ENCODE results near the gene LINS1.

Gene LINS1

GRCh38 chr15:100571592-100572167 is 30.3 kb downstream of the LINS1 start:
- Histone ChIP-seq H3K9ac (ENCODE audit: low read length) (no peak overlapping the region), H3K27me3 (replicated peaks; ENCODE audit: control insufficient read depth, insufficient read depth, low read length) (no peaks in the 10 kb centered on the region), H3K4me3 (ENCODE audit: low read length) (no peak overlapping the region), H3K9me3 (ENCODE audit: control insufficient read depth, low read length) (no peaks in the 10 kb centered on the region), H3K36me3 (ENCODE audit: control insufficient read depth, insufficient read depth, low read length, severe bottlenecking) (peaks cover 39% of the 10 kb centered on the region), H3K4me1 (ENCODE audit: control insufficient read depth, insufficient read depth, low read length) (peaks cover 11% of the 10 kb centered on the region)
- no peak for DNase-seq (ENCODE audit: low read depth)

- Histone ChIP-seq H3K9ac (ENCODE audit: low read length) (no peak overlapping the region), H3K9me3 (ENCODE audit: control insufficient read depth, low read length) (no peaks in the 10 kb centered on the region), H3K4me3 (ENCODE audit: low read length) (no peak overlapping the region), H3K36me3 (ENCODE audit: control insufficient read depth, insufficient read depth, low read length, severe bottlenecking) (peaks cover 39% of the 10 kb centered on the region), H3K27me3 (replicated peaks; ENCODE audit: control insufficient read depth, insufficient read depth, low read length) (no peaks in the 10 kb centered on the region), H3K4me1 (ENCODE audit: control insufficient read depth, insufficient read depth, low read length) (peaks cover 11% of the 10 kb centered on the region)
- no peak for DNase-seq (ENCODE audit: low read depth)
Observed at GRCh38 chr15:100570735-100571313, 31.2 kb downstream of the LINS1 start.

DNA sequence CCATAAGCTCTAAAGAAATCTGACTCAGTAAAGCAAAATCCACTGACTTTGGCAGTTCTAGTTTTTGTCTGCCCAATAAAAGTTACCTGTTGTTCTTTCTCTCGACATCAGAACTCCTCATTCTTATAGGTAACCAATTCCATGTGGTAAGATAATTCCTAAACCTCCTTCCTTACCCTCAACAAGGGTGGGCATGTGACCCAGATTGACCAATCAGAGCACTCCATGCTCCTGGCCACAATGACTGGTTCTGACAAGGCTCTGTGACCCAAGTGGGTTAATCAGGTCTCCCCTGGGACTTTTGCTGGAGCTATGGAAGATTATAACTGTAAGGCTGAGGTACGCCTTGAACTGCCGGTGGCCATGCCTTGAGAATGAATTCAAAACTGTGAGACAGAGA is 31.7 kb downstream of the LINS1 start:
- DNase-seq (ENCODE audit: low read depth) = peak; percentile 5
- H3K27me3 ChIP-seq (replicated peaks; ENCODE audit: control insufficient read depth, insufficient read depth, low read length) = no peaks in the 10 kb centered on the region

GRCh38 chr15:100569391-100569790 is 32.6 kb downstream of the LINS1 start:
- Histone ChIP-seq H3K9ac (ENCODE audit: low read length) (no peak overlapping the region), H3K4me3 (ENCODE audit: low read length) (no peak overlapping the region), H3K4me1 (ENCODE audit: control insufficient read depth, insufficient read depth, low read length) (peaks cover 11% of the 10 kb centered on the region), H3K9me3 (ENCODE audit: control insufficient read depth, low read length) (no peaks in the 10 kb centered on the region), H3K36me3 (ENCODE audit: control insufficient read depth, insufficient read depth, low read length, severe bottlenecking) (peaks cover 34% of the 10 kb centered on the region), H3K27me3 (replicated peaks; ENCODE audit: control insufficient read depth, insufficient read depth, low read length) (no peaks in the 10 kb centered on the region)
- peak; percentile 15 for DNase-seq (ENCODE audit: low read depth)

More for the DNA sequence above, 31.7 kb downstream of the LINS1 start:
- Histone ChIP-seq H3K9ac (ENCODE audit: low read length) (no peak overlapping the region), H3K9me3 (ENCODE audit: control insufficient read depth, low read length) (no peaks in the 10 kb centered on the region), H3K36me3 (ENCODE audit: control insufficient read depth, insufficient read depth, low read length, severe bottlenecking) (peaks cover 39% of the 10 kb centered on the region), H3K4me1 (ENCODE audit: control insufficient read depth, insufficient read depth, low read length) (peaks cover 11% of the 10 kb centered on the region), H3K4me3 (ENCODE audit: low read length) (no peak overlapping the region)

GRCh38 chr15:100566850-100567628 is 34.9 kb downstream of the LINS1 start:
- no peak for DNase-seq (ENCODE audit: low read depth)
- H3K36me3 ChIP-seq (ENCODE audit: control insufficient read depth, insufficient read depth, low read length, severe bottlenecking) = peaks cover 17% of the 10 kb centered on the region
- H3K4me3 ChIP-seq (ENCODE audit: low read length) = no peak overlapping the region

GRCh38 chr15:100565591-100565990 is 36.4 kb downstream of the LINS1 start:
- Histone ChIP-seq H3K36me3 (ENCODE audit: control insufficient read depth, insufficient read depth, low read length, severe bottlenecking) (peaks cover 11% of the 10 kb centered on the region), H3K9me3 (ENCODE audit: control insufficient read depth, low read length) (no peaks in the 10 kb centered on the region), H3K4me3 (ENCODE audit: low read length) (no peak overlapping the region), H3K4me1 (ENCODE audit: control insufficient read depth, insufficient read depth, low read length) (peaks cover 4% of the 10 kb centered on the region), H3K9ac (ENCODE audit: low read length) (no peak overlapping the region), H3K27me3 (replicated peaks; ENCODE audit: control insufficient read depth, insufficient read depth, low read length) (no peaks in the 10 kb centered on the region)
- DNase-seq (ENCODE audit: low read depth) = no peak

More at GRCh38 chr15:100566850-100567628, 34.9 kb downstream of the LINS1 start:
- no peaks in the 10 kb centered on the region for H3K9me3 ChIP-seq (ENCODE audit: control insufficient read depth, low read length)
- H3K4me1 ChIP-seq (ENCODE audit: control insufficient read depth, insufficient read depth, low read length) = peaks cover 11% of the 10 kb centered on the region
- no peaks in the 10 kb centered on the region for H3K27me3 ChIP-seq (replicated peaks; ENCODE audit: control insufficient read depth, insufficient read depth, low read length)
- H3K9ac ChIP-seq (ENCODE audit: low read length) = no peak overlapping the region

DNA sequence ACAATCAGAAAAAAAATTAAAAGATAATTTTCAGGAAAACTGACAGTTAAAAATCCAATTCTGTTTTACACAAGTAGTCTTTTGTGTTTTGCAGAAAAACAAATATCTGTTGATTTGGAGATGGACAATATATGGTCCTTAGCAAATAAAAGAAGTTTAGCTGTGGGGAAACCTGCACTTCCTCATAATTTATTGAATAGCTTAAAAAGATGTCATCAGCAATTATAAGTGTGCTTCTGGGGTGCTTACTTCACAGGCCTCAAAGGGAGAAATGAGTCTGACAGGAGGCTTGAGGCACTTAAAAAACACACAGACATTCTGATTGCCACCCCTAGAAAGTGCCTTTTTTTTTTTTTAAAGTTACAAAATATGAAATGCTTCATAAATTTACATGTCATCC is 41.7 kb downstream of the LINS1 start:
- H3K9ac ChIP-seq (ENCODE audit: low read length) = no peak overlapping the region
- H3K27me3 ChIP-seq (replicated peaks; ENCODE audit: control insufficient read depth, insufficient read depth, low read length) = no peaks in the 10 kb centered on the region
- H3K4me1 ChIP-seq (ENCODE audit: control insufficient read depth, insufficient read depth, low read length) = peaks cover 5% of the 10 kb centered on the region
- no peaks in the 10 kb centered on the region for H3K36me3 ChIP-seq (ENCODE audit: control insufficient read depth, insufficient read depth, low read length, severe bottlenecking)
- no peaks in the 10 kb centered on the region for H3K9me3 ChIP-seq (ENCODE audit: control insufficient read depth, low read length)
- no peak overlapping the region for H3K4me3 ChIP-seq (ENCODE audit: low read length)
- no peak for DNase-seq (ENCODE audit: low read depth)

- Histone ChIP-seq H3K9me3 (ENCODE audit: control insufficient read depth, low read length) (no peaks in the 10 kb centered on the region), H3K4me1 (ENCODE audit: control insufficient read depth, insufficient read depth, low read length) (peaks cover 5% of the 10 kb centered on the region), H3K36me3 (ENCODE audit: control insufficient read depth, insufficient read depth, low read length, severe bottlenecking) (no peaks in the 10 kb centered on the region), H3K4me3 (ENCODE audit: low read length) (no peak overlapping the region), H3K9ac (ENCODE audit: low read length) (no peak overlapping the region), H3K27me3 (replicated peaks; ENCODE audit: control insufficient read depth, insufficient read depth, low read length) (no peaks in the 10 kb centered on the region)
- DNase-seq (ENCODE audit: low read depth) = peak; percentile 75
Observed at GRCh38 chr15:100559330-100559729, 42.7 kb downstream of the LINS1 start.

GRCh38 chr15:100558771-100559254 is 43.2 kb downstream of the LINS1 start:
- no peak for DNase-seq (ENCODE audit: low read depth)
- H3K27me3 ChIP-seq (replicated peaks; ENCODE audit: control insufficient read depth, insufficient read depth, low read length) = no peaks in the 10 kb centered on the region
- peaks cover 5% of the 10 kb centered on the region for H3K4me1 ChIP-seq (ENCODE audit: control insufficient read depth, insufficient read depth, low read length)

DNA sequence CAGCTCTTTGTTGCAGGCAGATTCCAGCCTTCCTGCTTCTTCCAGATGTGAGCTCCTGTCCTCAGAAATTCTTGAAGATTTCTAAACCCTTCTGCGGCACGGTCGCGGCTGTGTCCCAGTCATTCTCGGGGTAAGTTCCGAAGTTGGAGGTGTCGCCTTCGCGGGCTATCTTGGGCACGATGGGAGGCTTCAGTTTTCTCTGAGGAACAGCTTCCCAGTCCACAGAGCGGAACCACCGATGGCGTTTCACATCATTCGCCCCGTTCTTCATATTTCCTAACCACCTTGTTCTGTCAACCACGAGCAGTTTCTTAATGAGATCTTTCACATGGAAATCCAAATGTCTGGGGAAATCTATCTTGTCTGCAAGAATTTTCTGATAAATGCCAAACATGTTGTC is 48.5 kb downstream of the LINS1 start:
- H3K27me3 ChIP-seq (replicated peaks; ENCODE audit: control insufficient read depth, insufficient read depth, low read length) = no peaks in the 10 kb centered on the region
- H3K9ac ChIP-seq (ENCODE audit: low read length) = no peak overlapping the region
- H3K4me1 ChIP-seq (ENCODE audit: control insufficient read depth, insufficient read depth, low read length) = no peaks in the 10 kb centered on the region
- no peaks in the 10 kb centered on the region for H3K9me3 ChIP-seq (ENCODE audit: control insufficient read depth, low read length)
- no peak for DNase-seq (ENCODE audit: low read depth)
- H3K4me3 ChIP-seq (ENCODE audit: low read length) = no peak overlapping the region
- no peaks in the 10 kb centered on the region for H3K36me3 ChIP-seq (ENCODE audit: control insufficient read depth, insufficient read depth, low read length, severe bottlenecking)

More at GRCh38 chr15:100558771-100559254, 43.2 kb downstream of the LINS1 start:
- no peak overlapping the region for H3K9ac ChIP-seq (ENCODE audit: low read length)
- H3K36me3 ChIP-seq (ENCODE audit: control insufficient read depth, insufficient read depth, low read length, severe bottlenecking) = no peaks in the 10 kb centered on the region
- no peaks in the 10 kb centered on the region for H3K9me3 ChIP-seq (ENCODE audit: control insufficient read depth, low read length)
- H3K4me3 ChIP-seq (ENCODE audit: low read length) = no peak overlapping the region

GRCh38 chr15:100547961-100548360 is 54.0 kb downstream of the LINS1 start:
- Histone ChIP-seq H3K27me3 (replicated peaks; ENCODE audit: control insufficient read depth, insufficient read depth, low read length) (no peaks in the 10 kb centered on the region), H3K4me1 (ENCODE audit: control insufficient read depth, insufficient read depth, low read length) (no peaks in the 10 kb centered on the region), H3K4me3 (ENCODE audit: low read length) (no peak overlapping the region)

More at GRCh38 chr15:100547961-100548360, 54.0 kb downstream of the LINS1 start:
- no peaks in the 10 kb centered on the region for H3K36me3 ChIP-seq (ENCODE audit: control insufficient read depth, insufficient read depth, low read length, severe bottlenecking)
- H3K9ac ChIP-seq (ENCODE audit: low read length) = no peak overlapping the region
- no peaks in the 10 kb centered on the region for H3K9me3 ChIP-seq (ENCODE audit: control insufficient read depth, low read length)
- no peak for DNase-seq (ENCODE audit: low read depth)

All from adipocyte (in vitro differentiated cells).